Astrocyte (in vitro differentiated cells and primary cell): Measurements from ENCODE around the gene AGTRAP. TPM values are rescaled to one million over a fixed set of nuclear protein-coding genes. Genes with fewer than 3 reads are reported as not detected.

ENCODE experiments used
- DNase-seq: peaks from one replicate; pipeline ENCODE4 v3.0.0-alpha.2; 2010; ENCODE audit warnings: low read depth
- FAIRE-seq: peaks from 2 replicates; lab custom pipeline; 2011; peaks lifted over from hg19 to GRCh38; lab: Jason Lieb, UNC
- H2AFZ ChIP-seq: 2 replicates; pipeline ENCODE4 v1.6.0; 2012; ENCODE audit warnings: low read depth, low read length, inconsistent platforms
- H3K27ac ChIP-seq: 2 replicates; pipeline ENCODE4 v1.5.1; 2011; ENCODE audit warnings: low read depth, low read length, inconsistent platforms
- H3K27me3 ChIP-seq: 2 replicates; pipeline ENCODE4 v1.6.0; 2011; ENCODE audit warnings: low read length, inconsistent platforms; ENCODE audit not compliant: insufficient read depth
- H3K36me3 ChIP-seq: 2 replicates; pipeline ENCODE4 v1.5.1; 2011; ENCODE audit warnings: low read length, inconsistent platforms; ENCODE audit not compliant: insufficient read depth
- H3K4me1 ChIP-seq: 2 replicates; pipeline ENCODE4 v1.5.1; 2011; ENCODE audit warnings: low read length, inconsistent platforms; ENCODE audit not compliant: insufficient read depth
- H3K4me2 ChIP-seq: 2 replicates; pipeline ENCODE4 v1.6.0; 2012; ENCODE audit warnings: low read length, inconsistent platforms
- H3K4me3 ChIP-seq: 2 replicates; pipeline ENCODE4 v1.5.1; 2011; ENCODE audit warnings: low read depth, mild to moderate bottlenecking, low read length, inconsistent platforms; ENCODE audit not compliant: insufficient read depth
- H3K79me2 ChIP-seq: 2 replicates; pipeline ENCODE4 v1.6.0; 2012; ENCODE audit warnings: mild to moderate bottlenecking, low read length, inconsistent platforms; ENCODE audit not compliant: insufficient read depth
- H3K9ac ChIP-seq: 2 replicates; pipeline ENCODE4 v1.6.0; 2012; ENCODE audit warnings: mild to moderate bottlenecking, low read length, inconsistent platforms
- H3K9me3 ChIP-seq: 2 replicates; pipeline ENCODE4 v1.5.1; 2012; ENCODE audit warnings: low read depth, mild to moderate bottlenecking, low read length, inconsistent platforms; ENCODE audit not compliant: insufficient read depth
- H4K20me1 ChIP-seq: 2 replicates; pipeline ENCODE4 v1.6.0; 2012; ENCODE audit warnings: low read length, inconsistent platforms; ENCODE audit not compliant: insufficient read depth
- H3K27ac Mint-ChIP-seq: one replicate; pipeline ENCODE4 v1.8.0; 2021; ENCODE audit warnings: mild to moderate bottlenecking, mixed read lengths; ENCODE audit not compliant: unreplicated experiment
- H3K27me3 Mint-ChIP-seq: one replicate; pipeline ENCODE4 v1.8.0; 2021; ENCODE audit warnings: low read depth, mixed read lengths; ENCODE audit not compliant: unreplicated experiment
- H3K36me3 Mint-ChIP-seq: one replicate; pipeline ENCODE4 v1.8.0; 2021; ENCODE audit warnings: low read depth, mixed read lengths; ENCODE audit not compliant: unreplicated experiment
- H3K4me1 Mint-ChIP-seq: one replicate; pipeline ENCODE4 v1.8.0; 2021; ENCODE audit warnings: low read depth, mixed read lengths; ENCODE audit not compliant: unreplicated experiment
- H3K4me3 Mint-ChIP-seq: one replicate; pipeline ENCODE4 v1.8.0; 2021; ENCODE audit warnings: mild to moderate bottlenecking, moderate library complexity, mixed read lengths; ENCODE audit not compliant: unreplicated experiment
- H3K9me3 Mint-ChIP-seq: one replicate; pipeline ENCODE4 v1.8.0; 2021; ENCODE audit warnings: mild to moderate bottlenecking, mixed read lengths; ENCODE audit not compliant: unreplicated experiment
- CTCF ChIP-seq: IDR thresholded peaks from 2 replicates; pipeline ENCODE4 v1.5.1; 2011; ENCODE audit warnings: low read depth, mild to moderate bottlenecking, inconsistent platforms, low read length, moderate library complexity; ENCODE audit not compliant: insufficient read depth
- EZH2 ChIP-seq: IDR thresholded peaks from 2 replicates; pipeline ENCODE4 v1.6.1; 2012; ENCODE audit warnings: mild to moderate bottlenecking, low read length, inconsistent platforms; ENCODE audit not compliant: insufficient read depth
- total RNA-seq: library from RNA; stranded (reverse); gene quantifications from 2 replicates; pipeline ENCODE4 v1.2.1, GENCODE V29; 2021

AGTRAP gene
- total RNA-seq, 1 donor from 2014 or later: 38.7 TPM

- Mint-ChIP-seq H3K27me3 (no peaks in the 10 kb centered on the region), H3K27ac (no peak overlapping the region), H3K36me3 (peaks cover 27% of the 10 kb centered on the region), H3K4me3 (no peak overlapping the region), H3K9me3 (no peaks in the 10 kb centered on the region), H3K4me1 (peaks cover 20% of the 10 kb centered on the region)
- Histone ChIP-seq H3K27me3 (no peaks in the 10 kb centered on the region), H3K4me1 (peaks cover 24% of the 10 kb centered on the region), H3K9ac (no peak overlapping the region), H3K4me3 (no peak overlapping the region), H3K27ac (no peak overlapping the region), H2AFZ (no peak overlapping the region), H3K4me2 (no peak overlapping the region), H3K36me3 (no peaks in the 10 kb centered on the region), H3K79me2 (no peaks in the 10 kb centered on the region), H4K20me1 (no peaks in the 10 kb centered on the region), H3K9me3 (no peaks in the 10 kb centered on the region)
- DNase-seq: no peak
- TF ChIP-seq CTCF: no peak
- no peak for TF ChIP-seq EZH2
- FAIRE-seq: no peak
Observed at GRCh38 chr1:11799099-11799498, 63.2 kb downstream of the AGTRAP start.

GRCh38 chr1:11799896-11800295 lies 64.0 kb downstream of the AGTRAP start:
- no peaks in the 10 kb centered on the region for H3K36me3 ChIP-seq
- H3K4me3 ChIP-seq: no peak overlapping the region
- H3K4me2 ChIP-seq: no peak overlapping the region
- no peak overlapping the region for H3K27ac Mint-ChIP-seq
- no peaks in the 10 kb centered on the region for H3K9me3 Mint-ChIP-seq
- no peak overlapping the region for H3K9ac ChIP-seq
- no peak for FAIRE-seq
- peaks cover 22% of the 10 kb centered on the region for H3K36me3 Mint-ChIP-seq
- H3K27me3 ChIP-seq: no peaks in the 10 kb centered on the region
- H3K4me1 Mint-ChIP-seq: peaks cover 24% of the 10 kb centered on the region
- H3K9me3 ChIP-seq: no peaks in the 10 kb centered on the region
- no peaks in the 10 kb centered on the region for H3K79me2 ChIP-seq
- no peak for TF ChIP-seq EZH2
- TF ChIP-seq CTCF: no peak
- H3K27me3 Mint-ChIP-seq: no peaks in the 10 kb centered on the region
- no peak overlapping the region for H3K4me3 Mint-ChIP-seq
- H3K27ac ChIP-seq: no peak overlapping the region
- DNase-seq: no peak
- no peaks in the 10 kb centered on the region for H4K20me1 ChIP-seq
- peaks cover 30% of the 10 kb centered on the region for H3K4me1 ChIP-seq
- H2AFZ ChIP-seq: no peak overlapping the region

- H3K9me3 Mint-ChIP-seq: no peaks in the 10 kb centered on the region
- Histone ChIP-seq H3K36me3 (no peaks in the 10 kb centered on the region), H3K9me3 (no peaks in the 10 kb centered on the region), H3K4me2 (no peak overlapping the region), H3K4me1 (peaks cover 35% of the 10 kb centered on the region), H3K9ac (no peak overlapping the region), H3K27me3 (no peaks in the 10 kb centered on the region), H2AFZ (no peak overlapping the region), H3K4me3 (no peak overlapping the region), H3K27ac (no peak overlapping the region), H3K79me2 (no peaks in the 10 kb centered on the region), H4K20me1 (no peaks in the 10 kb centered on the region)
- H3K4me1 Mint-ChIP-seq: peaks cover 24% of the 10 kb centered on the region
- H3K36me3 Mint-ChIP-seq: peaks cover 19% of the 10 kb centered on the region
- no peak overlapping the region for H3K4me3 Mint-ChIP-seq
- FAIRE-seq (no peak), DNase-seq (no peak)
- no peaks in the 10 kb centered on the region for H3K27me3 Mint-ChIP-seq
- TF ChIP-seq CTCF: no peak
- no peak for TF ChIP-seq EZH2
- no peak overlapping the region for H3K27ac Mint-ChIP-seq
Observed at GRCh38 chr1:11800391-11800755, 64.4 kb downstream of the AGTRAP start.

Other genes with a start within 250 kb of the AGTRAP start
- gene FBXO2, start 81.7 kb upstream of the AGTRAP start, total RNA-seq: 54.9 and 64.0 TPM in 2 replicates
- 31.6 and 34.4 TPM in 2 replicates for gene FBXO44, start 81.3 kb upstream of the AGTRAP start, total RNA-seq
- gene FBXO6, start 71.9 kb upstream of the AGTRAP start, total RNA-seq: 9.7 and 9.8 TPM in 2 replicates
- gene MAD2L2, start 55.0 kb upstream of the AGTRAP start, total RNA-seq: 29.3 and 30.1 TPM in 2 replicates
- gene DRAXIN, start 44.4 kb upstream of the AGTRAP start, total RNA-seq: 0.79 and 1.7 TPM in 2 replicates
- not detected in 2 replicates for gene C1orf167, start 26.1 kb downstream of the AGTRAP start, total RNA-seq
- 11.5 and 13.0 TPM in 2 replicates for gene MTHFR, start 69.8 kb downstream of the AGTRAP start, total RNA-seq
- 16.7 and 22.4 TPM in 2 replicates for gene CLCN6, start 70.1 kb downstream of the AGTRAP start, total RNA-seq
- not detected in 2 replicates for gene NPPA, start 111.6 kb downstream of the AGTRAP start, total RNA-seq
- gene NPPB, start 122.8 kb downstream of the AGTRAP start, total RNA-seq: 333 and 449 TPM in 2 replicates
- gene KIAA2013, start 190.3 kb downstream of the AGTRAP start, total RNA-seq: 56.0 and 60.4 TPM in 2 replicates
- gene PLOD1, start 198.6 kb downstream of the AGTRAP start, total RNA-seq: 375 and 500 TPM in 2 replicates
- gene MFN2, start 244.3 kb downstream of the AGTRAP start, total RNA-seq: 74.0 and 75.5 TPM in 2 replicates